NCI-H146 treated with DMSO at 0.1 percent for 48 hours (cell line): ENCODE measurements around the gene TMEM204.

Experiments
- DNase-seq: peaks from one replicate; lab custom pipeline; 2025; ENCODE audit not compliant: unreplicated experiment; lab: John Stamatoyannopoulos, UW

The TMEM204 gene

DNA sequence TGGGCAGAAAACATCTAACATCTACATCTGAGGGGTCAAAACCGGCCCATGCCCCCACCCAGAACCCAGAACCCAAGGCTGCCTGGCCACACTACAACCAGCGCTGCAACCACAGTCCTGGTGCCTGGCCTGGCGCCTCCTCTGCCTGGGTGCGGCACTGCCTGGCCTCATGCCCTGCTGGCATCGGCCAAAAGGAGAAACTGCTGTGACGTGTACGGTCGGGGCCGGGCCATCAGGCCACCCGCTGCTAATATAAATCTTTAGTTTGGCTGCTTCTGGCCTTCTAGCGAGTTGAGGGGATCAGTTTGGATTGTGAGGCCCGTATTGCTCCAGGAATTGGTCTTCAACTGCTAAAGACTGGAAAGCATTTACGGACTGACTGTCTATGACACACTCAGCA, 22.8 kb downstream of the TMEM204 start:
- DNase-seq = no peak

GRCh38 chr16:1557074-1557473, 23.6 kb downstream of the TMEM204 start:
- DNase-seq = no peak

DNA sequence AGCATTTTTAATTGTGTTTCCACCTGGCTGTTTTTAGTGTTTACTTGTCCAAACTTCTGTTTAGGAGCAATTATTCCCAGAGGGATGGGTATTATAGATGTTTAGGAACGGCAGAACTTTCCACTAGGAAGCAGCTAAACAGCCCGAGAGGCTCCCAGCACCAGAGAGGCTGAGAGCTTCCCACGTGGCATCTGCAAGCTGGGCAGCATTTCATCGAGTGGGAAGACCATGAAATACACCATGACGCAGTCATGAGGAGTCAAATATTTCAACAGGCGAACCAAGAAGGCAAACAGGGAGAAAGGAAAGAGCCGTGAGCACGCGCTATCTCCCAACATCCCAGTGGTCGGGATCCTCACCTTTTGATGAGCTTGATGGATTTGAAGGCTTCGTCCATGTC, 24.1 kb downstream of the TMEM204 start:
- no peak for DNase-seq

DNA sequence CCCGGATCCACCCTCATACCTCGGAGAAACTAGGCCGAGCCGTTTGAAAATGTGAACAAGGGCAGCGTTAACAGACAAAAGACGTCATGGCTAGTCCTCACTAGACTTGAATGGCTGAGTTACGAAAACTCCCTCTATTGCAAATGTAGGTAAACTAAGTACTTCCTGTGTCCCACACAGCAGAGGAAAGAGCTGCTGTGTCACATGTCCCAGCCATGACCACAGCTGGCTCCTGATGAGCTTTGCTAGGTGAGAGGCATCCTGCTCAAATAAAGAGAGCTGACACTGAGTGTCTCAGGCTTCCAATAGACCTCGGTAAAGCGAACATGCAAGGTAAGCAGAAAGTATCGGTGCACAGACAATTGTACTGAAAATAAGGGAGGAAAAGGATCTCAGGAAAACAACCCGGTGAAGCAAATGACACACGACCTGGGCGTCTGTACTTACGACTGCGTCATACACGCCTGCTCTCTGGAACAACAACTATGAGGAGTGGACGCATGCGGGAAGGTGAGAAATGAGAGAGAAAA, 26.0 kb downstream of the TMEM204 start:
- DNase-seq = no peak

- no peak for DNase-seq
These were observed 26.7 kb downstream of the TMEM204 start for GRCh38 chr16:1560153-1560552.

GRCh38 chr16:1560866-1561265, 27.4 kb downstream of the TMEM204 start:
- DNase-seq = no peak

GRCh38 chr16:1561266-1561665, 27.8 kb downstream of the TMEM204 start:
- no peak for DNase-seq

GRCh38 chr16:1561836-1562235, 28.4 kb downstream of the TMEM204 start:
- no peak for DNase-seq

DNA sequence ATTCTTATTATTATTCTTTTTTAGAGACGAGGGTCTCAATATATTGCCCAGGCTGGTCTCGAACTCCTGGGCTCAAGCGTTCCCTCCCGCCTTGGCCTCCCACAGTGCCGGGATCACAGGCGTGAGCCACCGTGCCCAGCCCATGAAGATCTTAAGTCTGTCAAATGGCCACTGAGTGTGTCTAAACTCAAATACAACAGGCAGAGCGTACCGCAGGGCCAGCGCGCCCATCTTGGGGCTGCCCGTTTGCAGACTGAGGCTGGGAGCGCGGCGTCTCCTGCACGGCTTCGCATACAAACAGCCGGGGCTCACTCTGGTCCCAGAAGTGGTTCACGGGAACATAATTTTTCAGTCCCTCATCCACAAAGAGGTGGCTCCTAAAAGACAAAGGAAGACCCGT, 30.3 kb downstream of the TMEM204 start:
- DNase-seq = no peak

- DNase-seq = no peak
These were observed 30.9 kb downstream of the TMEM204 start for GRCh38 chr16:1564325-1564724.

DNA sequence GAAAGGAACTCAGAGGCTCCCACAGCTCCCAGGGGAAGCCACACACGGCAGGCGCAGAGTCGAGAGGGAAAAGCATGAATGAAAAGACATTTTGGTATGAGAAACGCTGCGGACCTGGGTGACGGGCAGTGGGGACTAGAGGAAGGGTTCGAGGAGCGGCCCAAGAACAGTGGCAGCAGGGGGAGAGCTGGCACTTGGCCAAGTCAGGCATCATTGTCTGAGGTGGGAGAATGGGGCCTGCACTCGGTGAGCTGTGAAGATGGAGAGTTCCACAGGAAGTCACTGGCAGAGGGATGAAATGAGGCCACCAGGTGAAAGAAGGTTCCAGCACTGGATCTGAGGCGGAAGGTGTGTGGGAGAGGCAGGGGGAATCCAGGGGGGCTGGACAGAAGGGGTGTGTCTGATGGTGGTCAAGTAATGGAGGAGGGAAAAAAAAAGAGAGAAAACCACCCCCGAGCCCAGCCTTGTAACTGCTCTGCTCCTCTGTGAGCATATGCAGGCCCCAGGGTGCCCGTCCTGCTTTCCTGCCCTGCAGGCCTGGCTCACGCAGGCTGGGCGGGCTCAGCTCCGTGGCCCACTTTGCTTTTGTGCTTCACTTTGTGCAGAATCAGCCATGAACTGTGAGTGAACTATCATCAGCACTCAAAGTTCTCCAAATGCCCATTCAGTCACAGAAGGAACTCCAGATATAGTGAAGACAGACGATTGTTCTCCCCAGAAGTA, 31.8 kb downstream of the TMEM204 start:
- no peak for DNase-seq

GRCh38 chr16:1567988-1568387, 34.5 kb downstream of the TMEM204 start:
- no peak for DNase-seq

DNA sequence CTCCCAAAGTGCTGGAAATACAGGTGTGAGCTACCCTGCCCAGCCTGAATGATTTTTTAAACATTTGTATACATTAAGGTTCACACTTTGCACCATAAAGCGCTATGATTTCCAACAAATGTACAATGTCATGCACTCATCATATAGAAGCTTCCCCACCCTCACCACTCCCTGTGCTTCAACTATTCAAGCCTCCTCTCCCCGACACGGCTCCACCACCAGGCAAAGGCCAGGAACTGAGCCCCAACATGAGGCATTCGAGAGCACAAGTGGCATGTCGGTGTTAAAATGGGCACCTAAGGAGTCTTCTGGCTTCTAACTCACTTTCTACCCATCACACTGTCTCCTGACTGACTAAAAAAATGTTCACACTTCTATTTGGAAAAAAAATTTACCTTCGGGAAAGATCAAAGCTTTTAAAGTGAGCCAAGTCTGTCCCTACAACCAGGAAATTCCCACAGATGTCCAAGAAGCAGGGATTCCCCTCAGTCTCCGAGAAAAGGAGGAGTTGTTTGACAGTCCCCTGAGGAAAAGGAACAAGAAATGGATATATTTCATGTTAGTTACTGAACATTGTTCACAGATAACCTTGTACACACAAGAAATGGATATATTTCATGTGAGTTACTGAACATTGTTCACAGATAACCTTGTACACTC, 37.7 kb downstream of the TMEM204 start:
- no peak for DNase-seq

DNA sequence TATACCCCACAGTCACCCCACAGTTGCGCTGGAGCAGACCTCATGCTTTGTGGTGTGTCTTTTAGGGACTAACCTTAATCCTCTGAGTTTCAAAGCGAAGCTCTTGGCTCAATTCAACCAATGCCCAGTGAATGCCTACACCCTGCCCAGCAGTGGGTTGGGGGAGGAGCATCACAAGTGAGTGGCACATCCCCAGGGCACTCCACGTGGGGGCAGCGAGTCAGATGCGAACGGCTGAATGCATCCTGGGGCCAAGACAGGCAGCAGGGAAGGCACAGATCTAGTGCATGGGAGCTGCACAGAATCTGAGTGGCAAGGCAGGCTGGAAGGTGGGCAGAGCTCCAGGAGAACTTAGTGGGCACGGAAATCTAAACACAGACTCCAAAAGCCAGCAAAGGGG, 39.2 kb downstream of the TMEM204 start:
- no peak for DNase-seq

- no peak for DNase-seq
These were observed 39.8 kb downstream of the TMEM204 start for GRCh38 chr16:1573301-1573700.

- DNase-seq = no peak
These were observed 42.1 kb downstream of the TMEM204 start for GRCh38 chr16:1575578-1575977.

DNA sequence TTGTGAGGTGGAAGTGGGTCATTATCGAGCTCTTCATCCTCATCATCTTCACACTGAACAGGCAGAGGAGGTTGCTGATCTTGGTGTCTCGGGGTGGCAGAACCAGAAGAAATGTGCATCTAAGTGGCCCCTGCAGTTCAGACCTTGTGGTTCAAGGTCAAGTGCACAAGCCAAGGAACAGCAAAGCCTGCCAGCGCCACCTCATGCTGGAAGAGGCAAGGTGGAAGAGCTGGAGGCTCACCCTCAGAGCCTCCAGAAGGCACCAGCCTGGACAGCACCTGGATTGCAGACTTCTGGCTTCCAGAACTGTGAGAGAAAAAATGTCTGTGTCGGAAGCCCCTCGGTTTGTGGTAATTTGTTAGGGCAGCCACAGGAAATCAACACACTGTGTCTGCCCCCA, 45.7 kb downstream of the TMEM204 start:
- no peak for DNase-seq

- no peak for DNase-seq
These were observed 46.8 kb downstream of the TMEM204 start for GRCh38 chr16:1580256-1580655.

- DNase-seq = peak; percentile 93
These were observed 47.5 kb downstream of the TMEM204 start for GRCh38 chr16:1580956-1581355.

- no peak for DNase-seq
These were observed 48.3 kb downstream of the TMEM204 start for GRCh38 chr16:1581804-1582203.

DNA sequence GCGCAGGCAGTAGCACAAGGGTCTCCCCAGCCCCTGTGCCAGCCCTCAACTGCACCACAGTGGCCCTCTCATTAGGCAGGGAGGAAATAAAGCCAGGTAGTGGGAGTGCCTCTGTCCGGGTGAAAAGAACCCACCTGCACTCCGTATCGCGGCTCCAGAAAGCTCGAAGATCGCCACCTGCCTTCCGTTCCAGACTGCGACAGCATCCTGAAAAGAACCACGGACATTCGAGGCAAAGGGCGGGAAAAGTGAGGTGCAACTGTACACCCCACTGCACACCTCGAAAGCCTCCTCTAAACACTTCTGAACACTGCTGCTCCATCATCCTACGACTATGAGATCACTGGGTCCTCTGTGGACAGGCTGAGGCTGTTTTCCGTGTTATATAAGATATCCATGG, 49.7 kb downstream of the TMEM204 start:
- DNase-seq = no peak

DNA sequence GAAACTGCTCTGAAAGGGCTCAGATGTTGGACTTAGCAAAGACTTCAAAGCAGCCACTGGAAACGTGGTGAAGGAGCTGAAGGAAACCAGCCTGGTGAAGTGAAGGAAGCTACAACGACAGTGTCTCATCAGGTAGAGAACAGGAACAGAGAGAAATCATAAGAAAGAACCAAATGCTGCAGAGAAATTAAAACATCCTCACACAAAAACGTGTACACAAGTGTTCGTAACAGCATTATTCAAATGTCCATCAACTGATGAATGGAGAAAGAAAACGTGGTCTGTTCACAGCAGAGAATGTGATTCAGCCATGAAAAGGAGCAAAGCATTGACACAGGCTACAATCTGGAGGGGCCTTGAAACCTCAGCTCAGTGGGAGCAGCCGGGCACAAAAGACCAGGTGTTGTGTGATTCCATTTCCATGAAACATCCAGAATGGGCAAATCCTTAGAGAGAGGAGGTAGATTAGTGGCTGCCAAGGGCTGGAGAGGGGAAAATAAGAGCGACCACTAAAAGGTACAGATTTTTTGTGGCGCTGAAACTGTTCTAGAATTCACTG, 51.5 kb downstream of the TMEM204 start:
- no peak for DNase-seq
